ENCODE measurements around the gene TNS3.

TNS3 gene

GRCh38 chr7:47428052-47428767 is 153.7 kb downstream of the TNS3 start:
- H3K9ac ChIP-seq (ENCODE audit: insufficient read length) = no peak overlapping the region
- H3K4me3 ChIP-seq = no peak overlapping the region
- no peak for DNase-seq (ENCODE audit: low read depth, low spot score)
- H3K36me3 ChIP-seq (ENCODE audit: insufficient read depth, low read length) = no peaks in the 10 kb centered on the region
- no peaks in the 10 kb centered on the region for H3K9me3 ChIP-seq (ENCODE audit: low read depth, low read length)
- H3K27ac ChIP-seq = no peak overlapping the region
- TF ChIP-seq EZH2 (IDR thresholded peaks at IDR 0.05) (no peak), FOXP2 (optimal IDR thresholded peaks at IDR 0.05; ENCODE audit: control extremely low read depth, extremely low read length, insufficient read depth) (no peak), POLR2AphosphoS5 (IDR thresholded peaks at IDR 0.05; ENCODE audit: borderline replicate concordance, low read depth, low read length) (no peak)

GRCh38 chr7:47427051-47427643 is 154.8 kb downstream of the TNS3 start:
- Histone ChIP-seq H3K9ac (ENCODE audit: insufficient read length) (no peak overlapping the region), H3K9me3 (ENCODE audit: low read depth, low read length) (no peaks in the 10 kb centered on the region), H3K36me3 (ENCODE audit: insufficient read depth, low read length) (no peaks in the 10 kb centered on the region), H3K4me3 (no peak overlapping the region), H3K27ac (no peak overlapping the region)
- no peak for DNase-seq (ENCODE audit: low read depth, low spot score)
- no peak for TF ChIP-seq EZH2 (IDR thresholded peaks at IDR 0.05)
- TF ChIP-seq POLR2AphosphoS5 (IDR thresholded peaks at IDR 0.05; ENCODE audit: borderline replicate concordance, low read depth, low read length) = no peak
- no peak for TF ChIP-seq FOXP2 (optimal IDR thresholded peaks at IDR 0.05; ENCODE audit: control extremely low read depth, extremely low read length, insufficient read depth)

DNA sequence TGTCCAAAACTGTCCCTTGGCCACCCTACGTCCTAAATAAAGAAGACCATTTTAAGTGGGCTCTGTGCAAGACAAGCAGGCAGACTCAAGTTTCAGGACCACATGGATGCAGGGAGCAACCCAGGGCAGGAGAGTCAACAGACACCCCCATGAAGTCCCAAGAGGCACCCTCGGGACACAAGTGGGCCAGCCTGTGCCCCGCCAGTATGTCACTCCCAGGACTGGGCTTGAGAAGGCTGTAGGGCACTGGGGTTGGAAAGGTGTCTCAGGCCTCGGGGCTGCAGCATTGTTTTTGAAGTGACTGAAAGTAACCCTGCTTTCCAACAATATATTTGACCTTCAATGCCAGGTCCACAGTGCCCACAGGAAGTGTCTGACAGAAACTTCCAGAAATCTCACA is 157.4 kb downstream of the TNS3 start:
- Histone ChIP-seq H3K36me3 (ENCODE audit: insufficient read depth, low read length) (no peaks in the 10 kb centered on the region), H3K9ac (ENCODE audit: insufficient read length) (no peak overlapping the region), H3K9me3 (ENCODE audit: low read depth, low read length) (no peaks in the 10 kb centered on the region), H3K27ac (no peak overlapping the region), H3K4me3 (no peak overlapping the region)
- no peak for TF ChIP-seq FOXP2 (optimal IDR thresholded peaks at IDR 0.05; ENCODE audit: control extremely low read depth, extremely low read length, insufficient read depth)
- TF ChIP-seq EZH2 (IDR thresholded peaks at IDR 0.05) = no peak
- TF ChIP-seq POLR2AphosphoS5 (IDR thresholded peaks at IDR 0.05; ENCODE audit: borderline replicate concordance, low read depth, low read length) = no peak
- no peak for DNase-seq (ENCODE audit: low read depth, low spot score)

DNA sequence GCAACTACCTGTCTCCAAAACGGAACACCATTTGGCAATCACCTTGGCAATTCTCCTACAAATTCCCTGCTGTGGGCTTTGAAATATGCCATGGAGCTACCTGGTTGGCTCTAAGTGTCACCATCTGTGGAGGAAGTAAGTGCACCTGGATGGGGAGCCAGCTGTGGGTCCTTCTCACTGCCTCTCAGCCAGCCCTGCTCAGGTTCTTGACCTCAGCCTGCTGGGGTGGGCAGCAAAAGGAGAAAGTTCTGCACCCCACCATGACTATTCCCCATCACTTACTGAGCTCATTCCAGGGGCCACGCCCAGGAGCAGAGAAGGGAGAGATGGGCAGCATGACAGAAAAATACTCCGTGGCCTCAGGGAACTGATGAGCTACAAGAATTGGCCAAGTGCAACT is 158.7 kb downstream of the TNS3 start:
- TF ChIP-seq FOXP2 (optimal IDR thresholded peaks at IDR 0.05; ENCODE audit: control extremely low read depth, extremely low read length, insufficient read depth) (no peak), EZH2 (IDR thresholded peaks at IDR 0.05) (no peak), POLR2AphosphoS5 (IDR thresholded peaks at IDR 0.05; ENCODE audit: borderline replicate concordance, low read depth, low read length) (no peak)
- Histone ChIP-seq H3K9me3 (ENCODE audit: low read depth, low read length) (no peaks in the 10 kb centered on the region), H3K36me3 (ENCODE audit: insufficient read depth, low read length) (no peaks in the 10 kb centered on the region), H3K27ac (no peak overlapping the region), H3K9ac (ENCODE audit: insufficient read length) (no peak overlapping the region), H3K4me3 (no peak overlapping the region)
- DNase-seq (ENCODE audit: low read depth, low spot score) = no peak

DNA sequence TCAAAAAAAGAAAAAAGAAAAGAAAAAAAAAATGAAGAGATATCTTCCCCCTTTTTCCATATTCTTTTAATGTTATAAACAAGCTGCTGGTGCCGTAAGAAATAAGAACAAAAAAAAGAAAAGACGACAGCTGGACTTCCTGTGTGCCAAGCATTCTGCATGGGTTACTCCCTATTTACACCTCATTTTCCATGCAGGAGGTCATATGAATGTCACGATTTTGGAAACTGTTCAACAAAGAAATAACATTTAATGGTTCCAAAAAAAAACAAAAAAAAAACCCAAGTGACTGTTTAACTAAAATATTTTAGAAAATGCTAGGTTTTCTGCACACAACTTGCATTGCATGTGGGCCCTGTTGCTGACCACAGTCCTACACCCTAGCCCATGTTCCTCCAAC is 159.3 kb downstream of the TNS3 start:
- H3K9me3 ChIP-seq (ENCODE audit: low read depth, low read length) = no peaks in the 10 kb centered on the region
- H3K36me3 ChIP-seq (ENCODE audit: insufficient read depth, low read length) = no peaks in the 10 kb centered on the region
- H3K4me3 ChIP-seq = no peak overlapping the region
- no peak for DNase-seq (ENCODE audit: low read depth, low spot score)
- TF ChIP-seq FOXP2 (optimal IDR thresholded peaks at IDR 0.05; ENCODE audit: control extremely low read depth, extremely low read length, insufficient read depth) = no peak
- TF ChIP-seq EZH2 (IDR thresholded peaks at IDR 0.05) = no peak
- TF ChIP-seq POLR2AphosphoS5 (IDR thresholded peaks at IDR 0.05; ENCODE audit: borderline replicate concordance, low read depth, low read length) = no peak
- no peak overlapping the region for H3K27ac ChIP-seq
- no peak overlapping the region for H3K9ac ChIP-seq (ENCODE audit: insufficient read length)

DNA sequence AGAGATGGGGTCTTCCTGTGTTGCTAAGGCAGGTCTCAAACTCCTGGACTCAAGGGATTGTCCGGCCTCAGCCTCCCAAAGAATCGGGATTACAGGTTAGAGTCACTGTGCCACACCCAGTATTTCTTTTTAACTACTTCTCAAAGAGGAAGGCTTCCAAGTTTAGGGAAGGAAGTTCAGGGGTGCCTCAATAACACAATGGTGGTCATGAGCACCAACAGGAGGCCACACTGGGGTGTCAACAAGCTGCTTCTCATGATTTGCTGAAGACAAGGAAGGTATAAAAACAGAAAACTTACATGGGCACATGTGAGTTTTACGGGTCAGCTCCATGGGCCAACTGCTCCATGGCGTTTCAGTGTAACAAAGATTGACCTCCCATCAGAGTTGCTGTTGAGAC is 160.5 kb downstream of the TNS3 start:
- Histone ChIP-seq H3K9me3 (ENCODE audit: low read depth, low read length) (no peaks in the 10 kb centered on the region), H3K4me3 (no peak overlapping the region), H3K9ac (ENCODE audit: insufficient read length) (no peak overlapping the region), H3K27ac (no peak overlapping the region), H3K36me3 (ENCODE audit: insufficient read depth, low read length) (no peaks in the 10 kb centered on the region)
- TF ChIP-seq FOXP2 (optimal IDR thresholded peaks at IDR 0.05; ENCODE audit: control extremely low read depth, extremely low read length, insufficient read depth) = no peak
- no peak for TF ChIP-seq POLR2AphosphoS5 (IDR thresholded peaks at IDR 0.05; ENCODE audit: borderline replicate concordance, low read depth, low read length)
- no peak for TF ChIP-seq EZH2 (IDR thresholded peaks at IDR 0.05)
- no peak for DNase-seq (ENCODE audit: low read depth, low spot score)

DNA sequence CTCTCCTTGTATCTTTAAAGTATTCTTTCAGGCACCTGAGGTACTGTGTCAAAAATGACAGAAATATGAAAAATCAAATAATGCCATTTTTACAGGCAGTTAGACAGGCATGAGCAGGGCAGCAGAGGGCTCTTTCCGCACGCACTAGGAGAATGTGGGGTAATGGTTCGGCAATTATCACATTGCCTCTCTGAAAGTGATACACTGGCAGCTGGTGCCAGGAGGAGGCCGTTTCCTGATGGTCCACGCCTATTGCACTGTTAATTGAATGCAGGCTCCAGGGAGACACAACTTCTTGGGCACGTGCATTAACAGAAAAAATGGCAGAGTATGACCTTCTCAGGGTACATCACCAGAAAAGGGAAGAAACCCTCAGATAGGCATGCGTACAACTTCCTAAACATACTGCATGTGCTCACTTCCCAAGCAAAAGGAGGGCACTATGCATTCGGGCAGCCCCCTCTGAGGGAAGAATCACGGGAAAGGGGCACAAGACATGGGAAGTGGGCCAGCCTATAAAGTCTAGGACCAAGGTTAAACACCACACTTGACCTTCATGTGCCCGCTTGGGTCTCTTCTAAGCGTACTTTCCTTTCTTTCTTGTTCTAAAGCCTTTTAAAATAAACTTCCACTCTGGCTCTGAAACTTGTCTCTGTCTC is 161.7 kb downstream of the TNS3 start:
- Histone ChIP-seq H3K9ac (ENCODE audit: insufficient read length) (no peak overlapping the region), H3K36me3 (ENCODE audit: insufficient read depth, low read length) (no peaks in the 10 kb centered on the region), H3K27ac (no peak overlapping the region), H3K4me3 (no peak overlapping the region), H3K9me3 (ENCODE audit: low read depth, low read length) (no peaks in the 10 kb centered on the region)
- no peak for DNase-seq (ENCODE audit: low read depth, low spot score)
- TF ChIP-seq POLR2AphosphoS5 (IDR thresholded peaks at IDR 0.05; ENCODE audit: borderline replicate concordance, low read depth, low read length) (no peak), FOXP2 (optimal IDR thresholded peaks at IDR 0.05; ENCODE audit: control extremely low read depth, extremely low read length, insufficient read depth) (no peak)

- Histone ChIP-seq H3K4me3 (no peak overlapping the region), H3K9me3 (ENCODE audit: low read depth, low read length) (no peaks in the 10 kb centered on the region), H3K36me3 (ENCODE audit: insufficient read depth, low read length) (no peaks in the 10 kb centered on the region), H3K27ac (no peak overlapping the region), H3K9ac (ENCODE audit: insufficient read length) (no peak overlapping the region)
- no peak for DNase-seq (ENCODE audit: low read depth, low spot score)
- TF ChIP-seq EZH2 (IDR thresholded peaks at IDR 0.05) (no peak), FOXP2 (optimal IDR thresholded peaks at IDR 0.05; ENCODE audit: control extremely low read depth, extremely low read length, insufficient read depth) (no peak), POLR2AphosphoS5 (IDR thresholded peaks at IDR 0.05; ENCODE audit: borderline replicate concordance, low read depth, low read length) (no peak)
These were observed 162.4 kb downstream of the TNS3 start for GRCh38 chr7:47419471-47419870.
